Measurements from ENCODE around the gene PDCL3. TPM values are rescaled to one million over a fixed set of nuclear protein-coding genes. Genes with fewer than 3 reads are reported as not detected.

PDCL3 gene
- polyA plus RNA-seq, 1 donor: 22.1 TPM

DNA sequence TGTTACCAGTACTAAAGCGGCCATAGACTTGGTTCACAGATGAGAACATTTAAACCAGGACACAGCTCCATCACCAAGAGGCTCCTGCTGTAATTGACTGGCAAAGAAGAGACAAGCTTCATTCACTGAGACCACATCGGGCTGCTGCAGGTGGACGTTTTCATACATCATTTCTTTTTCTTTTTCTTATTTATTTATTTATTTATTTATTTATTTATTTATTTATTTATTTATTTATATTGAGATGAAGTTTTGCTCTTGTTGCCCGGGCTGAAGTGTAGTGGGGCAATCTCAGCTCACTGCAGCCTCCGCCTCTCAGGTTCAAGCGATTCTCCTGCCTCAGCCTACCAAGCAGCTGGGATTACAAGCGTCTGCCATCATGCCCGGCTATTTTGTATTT, 33.6 kb upstream of the PDCL3 start:
- H3K36me3 ChIP-seq (ENCODE audit: control insufficient read depth, insufficient read depth, low read length): no peaks in the 10 kb centered on the region
- peaks cover 3% of the 10 kb centered on the region for H3K27me3 ChIP-seq (ENCODE audit: control insufficient read depth, insufficient read depth, low read length)
- H3K4me1 ChIP-seq (ENCODE audit: control insufficient read depth, insufficient read depth, low read length): no peaks in the 10 kb centered on the region
- H3K27ac ChIP-seq (ENCODE audit: low read length): no peak overlapping the region
- DNase-seq: no peak
- no peak overlapping the region for H3K4me3 ChIP-seq (ENCODE audit: low read length)
- no CpG with 5 or more reads among the region's 8 CpGs for WGBS (ENCODE audit: insufficient coverage, low lambda C conversion rate)
- H3K9me3 ChIP-seq (ENCODE audit: control insufficient read depth, low read depth, low read length): no peaks in the 10 kb centered on the region

DNA sequence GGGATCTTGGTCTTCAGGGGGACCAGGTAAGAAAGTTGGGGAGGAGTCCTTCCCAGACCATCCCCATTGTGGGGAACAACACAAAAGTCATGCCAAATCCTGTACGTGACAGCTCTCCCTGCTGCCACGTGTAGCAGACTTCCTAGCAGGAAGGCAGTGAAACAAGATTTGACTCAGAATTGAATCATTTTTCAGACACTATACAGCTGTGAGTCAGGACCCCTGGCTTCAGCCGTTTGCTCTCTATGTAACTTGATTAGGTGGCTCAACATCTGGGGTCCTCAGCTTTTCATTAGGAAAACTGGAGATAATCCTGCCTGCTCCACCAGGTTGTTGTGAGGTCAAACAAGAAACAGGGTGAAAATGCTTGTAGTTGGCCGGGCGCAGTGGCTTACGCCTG, 32.9 kb upstream of the PDCL3 start:
- H3K9me3 ChIP-seq (ENCODE audit: control insufficient read depth, low read depth, low read length): no peaks in the 10 kb centered on the region
- H3K4me3 ChIP-seq (ENCODE audit: low read length): no peak overlapping the region
- no peak overlapping the region for H3K27ac ChIP-seq (ENCODE audit: low read length)
- H3K36me3 ChIP-seq (ENCODE audit: control insufficient read depth, insufficient read depth, low read length): no peaks in the 10 kb centered on the region
- no CpG with 5 or more reads among the region's 6 CpGs for WGBS (ENCODE audit: insufficient coverage, low lambda C conversion rate)
- peaks cover 3% of the 10 kb centered on the region for H3K27me3 ChIP-seq (ENCODE audit: control insufficient read depth, insufficient read depth, low read length)
- DNase-seq: no peak
- no peaks in the 10 kb centered on the region for H3K4me1 ChIP-seq (ENCODE audit: control insufficient read depth, insufficient read depth, low read length)

DNA sequence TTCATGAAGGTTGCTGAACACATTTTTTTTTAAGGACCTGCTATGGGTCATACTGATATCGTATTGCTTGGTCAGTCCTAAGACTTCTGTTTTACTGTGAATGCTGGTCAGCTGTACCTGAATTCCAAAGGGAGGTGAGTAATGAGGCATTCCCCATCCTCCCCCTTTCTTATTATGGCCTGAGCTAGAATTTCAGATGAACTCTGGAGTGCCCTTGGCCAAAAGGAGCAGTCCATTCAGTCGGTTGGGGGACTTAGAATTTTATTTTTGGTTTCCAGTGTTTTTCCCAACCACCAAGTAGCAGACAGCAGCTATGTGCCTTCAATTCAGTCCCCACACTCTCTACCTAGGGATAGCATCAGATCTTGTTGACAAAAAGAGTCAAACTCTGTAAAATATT, 26.9 kb upstream of the PDCL3 start:
- no peak overlapping the region for H3K27ac ChIP-seq (ENCODE audit: low read length)
- DNase-seq: no peak
- no CpG with 5 or more reads among the region's 2 CpGs for WGBS (ENCODE audit: insufficient coverage, low lambda C conversion rate)
- no peaks in the 10 kb centered on the region for H3K4me1 ChIP-seq (ENCODE audit: control insufficient read depth, insufficient read depth, low read length)
- no peaks in the 10 kb centered on the region for H3K27me3 ChIP-seq (ENCODE audit: control insufficient read depth, insufficient read depth, low read length)
- H3K4me3 ChIP-seq (ENCODE audit: low read length): no peak overlapping the region
- no peaks in the 10 kb centered on the region for H3K9me3 ChIP-seq (ENCODE audit: control insufficient read depth, low read depth, low read length)
- H3K36me3 ChIP-seq (ENCODE audit: control insufficient read depth, insufficient read depth, low read length): no peaks in the 10 kb centered on the region

DNA sequence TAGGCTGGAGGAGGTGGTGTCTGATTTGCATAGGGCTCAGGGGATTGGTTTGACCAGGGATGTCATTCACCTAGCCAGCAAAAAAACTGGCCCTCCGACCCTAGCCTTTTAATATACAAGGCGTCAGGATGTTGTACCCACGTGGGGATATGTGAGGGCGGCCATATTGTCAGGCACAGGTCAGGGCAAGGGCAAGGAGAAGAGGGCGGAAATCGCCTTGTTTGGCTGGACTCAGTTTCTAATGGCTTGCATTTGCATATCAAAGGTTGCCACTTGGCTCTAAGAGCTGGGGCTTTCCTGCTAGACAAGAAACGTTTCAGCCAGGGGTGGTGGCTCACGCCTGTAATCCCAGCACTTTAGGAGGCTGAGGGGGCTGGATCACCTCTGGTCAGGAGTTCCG, 24.9 kb upstream of the PDCL3 start:
- no peak overlapping the region for H3K4me3 ChIP-seq (ENCODE audit: low read length)
- no CpG with 5 or more reads among the region's 9 CpGs for WGBS (ENCODE audit: insufficient coverage, low lambda C conversion rate)

DNA sequence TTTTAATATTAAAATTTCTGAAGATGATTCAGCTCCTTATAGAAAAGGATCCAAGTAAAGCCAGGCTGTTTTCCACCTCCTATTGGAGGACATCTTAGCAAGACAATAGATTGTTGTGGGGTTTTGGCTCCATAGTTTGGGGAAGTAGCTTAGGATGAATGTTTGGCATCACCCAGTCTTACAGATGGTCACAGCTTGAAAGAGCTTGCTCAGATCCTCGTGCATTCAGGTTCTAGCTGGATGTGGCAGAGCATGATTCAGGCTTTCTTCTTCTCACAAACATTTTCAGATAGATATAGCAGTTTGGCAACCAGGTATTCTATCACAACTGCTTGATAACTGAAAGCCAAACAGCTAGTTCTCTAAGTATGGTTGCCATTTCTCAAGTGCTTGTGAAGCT, 23.6 kb upstream of the PDCL3 start:
- Histone ChIP-seq H3K27me3 (ENCODE audit: control insufficient read depth, insufficient read depth, low read length) (no peaks in the 10 kb centered on the region), H3K4me3 (ENCODE audit: low read length) (no peak overlapping the region), H3K36me3 (ENCODE audit: control insufficient read depth, insufficient read depth, low read length) (no peaks in the 10 kb centered on the region), H3K9me3 (ENCODE audit: control insufficient read depth, low read depth, low read length) (no peaks in the 10 kb centered on the region), H3K27ac (ENCODE audit: low read length) (no peak overlapping the region), H3K4me1 (ENCODE audit: control insufficient read depth, insufficient read depth, low read length) (no peaks in the 10 kb centered on the region)
- no peak for DNase-seq
- no CpG with 5 or more reads among the region's 1 CpG for WGBS (ENCODE audit: insufficient coverage, low lambda C conversion rate)

More for the DNA sequence above, 24.9 kb upstream of the PDCL3 start:
- Histone ChIP-seq H3K36me3 (ENCODE audit: control insufficient read depth, insufficient read depth, low read length) (no peaks in the 10 kb centered on the region), H3K27me3 (ENCODE audit: control insufficient read depth, insufficient read depth, low read length) (no peaks in the 10 kb centered on the region), H3K4me1 (ENCODE audit: control insufficient read depth, insufficient read depth, low read length) (no peaks in the 10 kb centered on the region), H3K9me3 (ENCODE audit: control insufficient read depth, low read depth, low read length) (no peaks in the 10 kb centered on the region), H3K27ac (ENCODE audit: low read length) (no peak overlapping the region)
- DNase-seq: no peak

DNA sequence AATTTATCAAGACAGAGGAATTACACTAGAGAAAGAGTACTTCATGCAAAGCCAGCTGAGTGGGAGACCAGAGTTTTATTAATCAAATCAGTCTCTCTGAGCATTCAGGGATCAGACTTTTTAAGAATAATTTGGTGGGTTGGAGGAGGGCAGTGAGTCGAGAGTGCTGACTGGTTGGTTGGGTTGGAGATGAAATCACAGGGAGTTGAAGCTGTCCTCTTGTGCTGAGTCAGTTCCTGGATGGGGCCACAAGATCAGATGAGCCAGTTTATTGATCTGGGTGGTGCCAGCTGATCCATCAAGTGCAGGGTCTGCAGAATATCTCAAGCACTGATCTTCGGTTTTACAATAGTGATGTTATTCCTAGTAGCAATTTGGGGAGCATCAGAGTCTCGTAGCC, 21.4 kb upstream of the PDCL3 start:
- WGBS (ENCODE audit: insufficient coverage, low lambda C conversion rate): no CpG with 5 or more reads among the region's 3 CpGs
- Histone ChIP-seq H3K9me3 (ENCODE audit: control insufficient read depth, low read depth, low read length) (no peaks in the 10 kb centered on the region), H3K27ac (ENCODE audit: low read length) (no peak overlapping the region), H3K4me1 (ENCODE audit: control insufficient read depth, insufficient read depth, low read length) (no peaks in the 10 kb centered on the region), H3K4me3 (ENCODE audit: low read length) (no peak overlapping the region), H3K36me3 (ENCODE audit: control insufficient read depth, insufficient read depth, low read length) (no peaks in the 10 kb centered on the region), H3K27me3 (ENCODE audit: control insufficient read depth, insufficient read depth, low read length) (no peaks in the 10 kb centered on the region)
- DNase-seq: no peak

DNA sequence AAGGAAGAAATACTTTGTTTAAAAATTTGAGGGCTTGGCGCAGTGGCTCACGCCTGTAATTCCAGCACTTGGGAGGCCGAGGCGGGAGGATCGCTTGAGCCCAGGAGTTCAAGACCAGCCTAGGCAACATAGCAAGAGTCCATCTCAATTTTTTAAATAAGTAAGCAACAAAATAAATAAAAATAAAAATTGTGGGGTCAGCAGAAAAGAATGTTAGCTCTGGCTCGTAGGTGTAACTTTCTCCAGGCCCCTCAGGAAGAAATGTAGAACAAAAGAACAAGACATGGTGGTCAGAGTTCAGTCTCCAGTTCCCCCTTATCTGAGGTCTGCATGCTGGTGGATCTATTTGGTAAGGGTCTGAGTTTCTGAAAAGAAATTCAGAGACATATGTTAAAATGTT, 20.4 kb upstream of the PDCL3 start:
- no peaks in the 10 kb centered on the region for H3K9me3 ChIP-seq (ENCODE audit: control insufficient read depth, low read depth, low read length)
- no peak overlapping the region for H3K27ac ChIP-seq (ENCODE audit: low read length)
- H3K4me1 ChIP-seq (ENCODE audit: control insufficient read depth, insufficient read depth, low read length): no peaks in the 10 kb centered on the region
- H3K27me3 ChIP-seq (ENCODE audit: control insufficient read depth, insufficient read depth, low read length): no peaks in the 10 kb centered on the region
- no peak for DNase-seq
- 90% methylated on average over 2 of the region's 6 CpGs for WGBS (ENCODE audit: insufficient coverage, low lambda C conversion rate)
- H3K36me3 ChIP-seq (ENCODE audit: control insufficient read depth, insufficient read depth, low read length): no peaks in the 10 kb centered on the region
- no peak overlapping the region for H3K4me3 ChIP-seq (ENCODE audit: low read length)

DNA sequence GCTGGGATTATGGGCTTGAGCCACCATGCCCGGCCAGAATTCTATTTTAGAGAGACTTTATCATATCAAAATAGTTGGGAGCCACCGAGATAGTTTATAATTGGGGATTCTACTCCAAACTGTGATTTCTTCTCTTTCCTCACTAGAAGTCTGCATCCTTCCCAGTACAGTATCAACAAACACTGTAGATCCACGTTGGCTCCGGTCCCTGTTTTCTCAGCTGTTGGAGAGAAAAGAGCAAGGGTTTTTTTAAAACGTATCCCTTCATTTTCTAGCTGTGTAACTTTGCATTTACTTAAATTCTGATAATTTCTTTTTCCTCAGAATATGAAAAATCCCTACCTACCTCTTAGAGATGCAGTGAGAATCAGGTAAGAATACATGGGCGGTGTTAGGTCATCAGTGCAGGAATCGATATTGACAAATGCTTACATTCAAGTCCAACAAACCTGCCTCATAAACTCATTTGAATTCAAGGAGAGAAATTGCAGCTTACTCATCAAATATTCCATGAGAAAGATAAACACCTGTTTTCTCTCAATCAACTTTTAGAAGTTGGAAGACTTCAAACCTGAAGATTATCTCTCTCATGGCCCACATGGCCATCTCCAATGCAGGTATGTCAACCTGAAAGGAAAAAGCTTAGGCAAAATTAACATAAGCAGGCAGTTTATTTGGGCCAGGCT, 17.7 kb upstream of the PDCL3 start:
- no peak overlapping the region for H3K4me3 ChIP-seq (ENCODE audit: low read length)
- no peaks in the 10 kb centered on the region for H3K9me3 ChIP-seq (ENCODE audit: control insufficient read depth, low read depth, low read length)
- DNase-seq: no peak
- no peak overlapping the region for H3K27ac ChIP-seq (ENCODE audit: low read length)
- H3K27me3 ChIP-seq (ENCODE audit: control insufficient read depth, insufficient read depth, low read length): no peaks in the 10 kb centered on the region
- no peaks in the 10 kb centered on the region for H3K4me1 ChIP-seq (ENCODE audit: control insufficient read depth, insufficient read depth, low read length)
- no peaks in the 10 kb centered on the region for H3K36me3 ChIP-seq (ENCODE audit: control insufficient read depth, insufficient read depth, low read length)
- WGBS (ENCODE audit: insufficient coverage, low lambda C conversion rate): no CpG with 5 or more reads among the region's 7 CpGs

DNA sequence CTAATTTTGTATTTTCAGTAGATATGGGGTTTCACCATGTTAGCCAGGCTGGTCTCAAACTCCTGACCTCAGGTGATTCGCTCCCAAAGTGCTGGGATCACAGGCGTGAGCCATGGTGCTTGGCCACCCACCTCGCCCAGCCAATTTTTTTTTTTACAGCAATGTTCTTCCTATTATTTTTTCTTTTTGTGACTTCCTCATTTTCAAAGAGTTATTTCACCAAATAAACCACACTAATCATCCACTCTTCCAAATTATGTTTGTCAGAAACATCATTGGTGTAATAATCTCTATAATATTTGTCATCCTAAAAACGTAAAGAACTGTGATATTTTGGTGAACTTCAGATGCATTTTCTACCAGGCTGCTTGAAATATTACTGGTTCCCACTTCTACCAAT, 16.3 kb upstream of the PDCL3 start:
- Histone ChIP-seq H3K27ac (ENCODE audit: low read length) (no peak overlapping the region), H3K9me3 (ENCODE audit: control insufficient read depth, low read depth, low read length) (no peaks in the 10 kb centered on the region), H3K36me3 (ENCODE audit: control insufficient read depth, insufficient read depth, low read length) (no peaks in the 10 kb centered on the region), H3K27me3 (ENCODE audit: control insufficient read depth, insufficient read depth, low read length) (no peaks in the 10 kb centered on the region), H3K4me1 (ENCODE audit: control insufficient read depth, insufficient read depth, low read length) (no peaks in the 10 kb centered on the region), H3K4me3 (ENCODE audit: low read length) (no peak overlapping the region)
- 100% methylated on average over 1 of the region's 4 CpGs for WGBS (ENCODE audit: insufficient coverage, low lambda C conversion rate)
- no peak for DNase-seq

DNA sequence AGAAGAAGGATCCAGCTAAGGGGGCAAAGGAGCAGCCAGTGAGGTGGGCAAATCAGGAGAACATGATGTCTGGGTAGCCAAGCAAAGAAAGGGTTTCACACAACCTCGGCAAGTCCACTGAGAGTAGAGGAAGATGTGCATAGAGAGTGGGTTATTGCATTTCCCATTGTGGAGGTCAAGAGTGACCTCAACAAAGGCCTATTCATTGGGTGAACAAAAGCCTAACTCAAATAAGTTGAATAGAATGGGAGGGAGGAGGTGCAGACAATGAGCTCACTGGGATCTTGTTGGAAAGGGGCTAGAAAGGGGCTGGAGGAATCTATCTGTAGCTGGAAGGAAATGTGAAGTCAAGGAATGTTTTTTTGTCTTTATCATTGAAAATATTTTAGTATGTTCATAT, 14.0 kb upstream of the PDCL3 start:
- Histone ChIP-seq H3K9me3 (ENCODE audit: control insufficient read depth, low read depth, low read length) (no peaks in the 10 kb centered on the region), H3K4me3 (ENCODE audit: low read length) (no peak overlapping the region), H3K27me3 (ENCODE audit: control insufficient read depth, insufficient read depth, low read length) (no peaks in the 10 kb centered on the region), H3K27ac (ENCODE audit: low read length) (no peak overlapping the region), H3K36me3 (ENCODE audit: control insufficient read depth, insufficient read depth, low read length) (no peaks in the 10 kb centered on the region), H3K4me1 (ENCODE audit: control insufficient read depth, insufficient read depth, low read length) (no peaks in the 10 kb centered on the region)
- no CpG with 5 or more reads among the region's 1 CpG for WGBS (ENCODE audit: insufficient coverage, low lambda C conversion rate)
- no peak for DNase-seq

DNA sequence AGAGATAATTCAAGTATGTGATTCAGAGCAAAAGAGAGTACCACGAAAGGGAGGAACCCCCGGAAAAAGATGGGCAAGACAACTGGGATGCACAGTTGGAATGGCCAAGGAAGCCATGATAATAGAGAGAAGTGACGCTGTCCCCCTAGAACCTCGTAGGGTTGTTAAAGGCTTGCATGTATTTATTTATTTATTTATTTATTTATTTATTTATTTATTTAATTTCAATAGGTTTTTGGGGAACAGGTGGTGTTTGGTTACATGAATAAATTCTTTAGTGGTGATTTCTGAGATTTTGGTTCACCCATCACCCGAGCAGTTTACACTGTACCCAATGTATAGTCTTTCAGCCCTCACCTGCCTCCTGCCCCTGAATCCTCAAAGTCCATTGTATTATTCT, 11.5 kb upstream of the PDCL3 start:
- WGBS (ENCODE audit: insufficient coverage, low lambda C conversion rate): no CpG with 5 or more reads among the region's 5 CpGs

More for the DNA sequence above, 11.5 kb upstream of the PDCL3 start:
- Histone ChIP-seq H3K4me1 (ENCODE audit: control insufficient read depth, insufficient read depth, low read length) (no peaks in the 10 kb centered on the region), H3K9me3 (ENCODE audit: control insufficient read depth, low read depth, low read length) (no peaks in the 10 kb centered on the region), H3K4me3 (ENCODE audit: low read length) (no peak overlapping the region), H3K27ac (ENCODE audit: low read length) (no peak overlapping the region), H3K27me3 (ENCODE audit: control insufficient read depth, insufficient read depth, low read length) (no peaks in the 10 kb centered on the region), H3K36me3 (ENCODE audit: control insufficient read depth, insufficient read depth, low read length) (no peaks in the 10 kb centered on the region)
- DNase-seq: no peak
